Spinal cord (tissue), 10 donors: Measurements from ENCODE around the gene SCFD2. TPM values are rescaled to one million over a fixed set of nuclear protein-coding genes. Genes with fewer than 3 reads are reported as not detected.
A peak's percentile ranks its signal among the peaks of the same experiment; 100 is the strongest.

ENCODE experiments used
- DNase-seq, 6 donors: peaks; one replicate each; pipeline versions ENCODE4 v3.0.0 to v3.0.0-alpha.2; 2013 to 2015; ENCODE audit warnings: low spot score in 6 of 6, low read depth in 4 of 6
- H3K27ac ChIP-seq: one replicate; pipeline ENCODE4 v1.5.1; 2013; ENCODE audit warnings: low read depth, low read length, control low read depth
- H3K27me3 ChIP-seq: one replicate; pipeline ENCODE4 v1.6.1; 2013; ENCODE audit warnings: low read length; ENCODE audit not compliant: control insufficient read depth, insufficient read depth
- H3K36me3 ChIP-seq: one replicate; pipeline ENCODE4 v1.6.1; 2013; ENCODE audit warnings: low read length; ENCODE audit not compliant: control insufficient read depth, insufficient read depth
- H3K4me1 ChIP-seq: one replicate; pipeline ENCODE4 v1.6.1; 2013; ENCODE audit warnings: low read length; ENCODE audit not compliant: control insufficient read depth, insufficient read depth
- H3K4me3 ChIP-seq: one replicate; pipeline ENCODE4 v1.5.1; 2013; ENCODE audit warnings: low read depth, low read length, control low read depth
- H3K9me3 ChIP-seq: one replicate; pipeline ENCODE4 v1.6.1; 2013; ENCODE audit warnings: low read length; ENCODE audit not compliant: control insufficient read depth, insufficient read depth
- WGBS: methylation state at CpG from one replicate; pipeline ENCODE4 v1.1.5; 2013; ENCODE audit warnings: missing lambda C conversion rate; ENCODE audit not compliant: insufficient coverage; 5-methylcytosine and 5-hydroxymethylcytosine counted together
- polyA plus RNA-seq, 2 donors: library from polyadenylated mRNA; unstranded; fragments of 120-200 nt; gene quantifications; one replicate each; pipeline ENCODE4 v1.2.1, GENCODE V29; 2013; ENCODE audit not compliant: insufficient read length in 2 of 2
- total RNA-seq, 2 donors: library from RNA; depleted of rRNA in 1 of 2; stranded (reverse); fragments of 120-200 nt in 1 of 2; fragments of >200 nt in 1 of 2; gene quantifications; one replicate each; pipeline versions ENCODE4 v1.2.3 to v1.2.4, GENCODE V29; 2013 to 2014
- donor health status: healthy.

The SCFD2 gene
- total and polyA plus RNA-seq, 4 donors, result 15.6 to 19.5 (median 17.7) TPM

DNA sequence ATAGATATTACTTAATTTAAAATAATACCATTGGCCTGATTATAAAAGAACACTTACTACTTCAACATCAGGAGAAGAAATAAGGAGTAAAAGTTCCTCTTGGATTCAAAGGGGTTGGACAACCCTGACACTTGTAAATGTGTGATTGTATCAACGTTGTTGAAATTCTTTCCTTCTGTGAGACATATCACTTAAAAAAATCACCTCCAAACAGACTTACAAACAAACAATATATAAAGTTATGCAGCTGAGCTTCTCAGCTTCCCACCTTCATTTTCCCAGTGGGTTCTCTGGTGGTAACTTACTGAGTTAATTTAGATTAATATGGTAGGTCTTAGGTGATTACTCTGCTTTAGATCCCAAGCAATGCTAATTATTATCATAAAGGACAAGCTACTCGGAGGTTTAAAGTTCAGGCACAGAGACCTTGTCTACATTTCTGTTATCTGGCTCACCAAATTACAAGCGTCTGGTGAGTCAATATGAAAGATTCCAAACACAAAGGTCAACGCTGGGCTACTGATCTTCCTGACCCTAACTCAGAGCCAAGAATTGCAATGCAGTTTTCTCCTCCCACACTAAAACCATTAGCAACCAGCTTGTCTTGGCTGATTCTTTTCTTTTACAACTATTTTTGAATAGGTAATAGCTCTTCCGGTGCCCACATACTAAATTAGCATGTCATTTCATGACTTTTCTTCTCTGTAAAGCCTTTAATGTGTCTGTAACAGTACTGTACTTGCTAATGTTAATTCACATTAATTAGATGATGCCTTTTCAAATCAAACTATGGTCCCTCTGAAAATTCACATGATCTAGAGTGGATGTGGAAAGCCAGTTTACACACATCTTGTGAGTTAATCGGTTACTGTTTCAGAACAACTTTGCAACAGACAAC, 346.1 kb downstream of the SCFD2 start:
- Histone ChIP-seq H3K36me3 (no peaks in the 10 kb centered on the region), H3K9me3 (no peaks in the 10 kb centered on the region), H3K4me3 (no peak overlapping the region), H3K4me1 (no peaks in the 10 kb centered on the region), H3K27ac (no peak overlapping the region), H3K27me3 (no peaks in the 10 kb centered on the region)
- DNase-seq, result no peak
- WGBS, result 0% methylated on average over 1 of the region's 6 CpGs

DNA sequence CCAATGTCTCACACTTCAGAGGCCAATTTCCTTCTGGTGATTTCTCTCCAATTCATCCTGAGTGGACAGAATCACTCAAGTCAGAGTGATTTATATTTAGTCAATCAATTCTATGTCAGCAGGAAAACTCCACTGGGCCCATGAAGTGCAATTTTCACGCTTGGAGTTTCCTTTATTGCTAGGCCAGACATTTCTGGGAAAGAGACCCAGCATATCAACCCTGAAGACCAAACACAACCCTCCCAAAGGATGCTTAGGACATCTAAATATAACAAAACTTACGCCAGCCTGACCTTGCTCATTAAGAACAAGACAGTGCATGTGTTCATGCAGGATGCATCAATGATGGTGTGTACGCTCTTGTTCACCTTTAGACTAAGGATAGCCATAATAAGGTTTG, 347.4 kb downstream of the SCFD2 start:
- no peak overlapping the region for H3K4me3 ChIP-seq
- no peak for DNase-seq
- no peaks in the 10 kb centered on the region for H3K9me3 ChIP-seq
- 89% methylated on average over 1 of the region's 3 CpGs for WGBS
- no peak overlapping the region for H3K27ac ChIP-seq
- H3K27me3 ChIP-seq, result no peaks in the 10 kb centered on the region
- no peaks in the 10 kb centered on the region for H3K4me1 ChIP-seq
- no peaks in the 10 kb centered on the region for H3K36me3 ChIP-seq

DNA sequence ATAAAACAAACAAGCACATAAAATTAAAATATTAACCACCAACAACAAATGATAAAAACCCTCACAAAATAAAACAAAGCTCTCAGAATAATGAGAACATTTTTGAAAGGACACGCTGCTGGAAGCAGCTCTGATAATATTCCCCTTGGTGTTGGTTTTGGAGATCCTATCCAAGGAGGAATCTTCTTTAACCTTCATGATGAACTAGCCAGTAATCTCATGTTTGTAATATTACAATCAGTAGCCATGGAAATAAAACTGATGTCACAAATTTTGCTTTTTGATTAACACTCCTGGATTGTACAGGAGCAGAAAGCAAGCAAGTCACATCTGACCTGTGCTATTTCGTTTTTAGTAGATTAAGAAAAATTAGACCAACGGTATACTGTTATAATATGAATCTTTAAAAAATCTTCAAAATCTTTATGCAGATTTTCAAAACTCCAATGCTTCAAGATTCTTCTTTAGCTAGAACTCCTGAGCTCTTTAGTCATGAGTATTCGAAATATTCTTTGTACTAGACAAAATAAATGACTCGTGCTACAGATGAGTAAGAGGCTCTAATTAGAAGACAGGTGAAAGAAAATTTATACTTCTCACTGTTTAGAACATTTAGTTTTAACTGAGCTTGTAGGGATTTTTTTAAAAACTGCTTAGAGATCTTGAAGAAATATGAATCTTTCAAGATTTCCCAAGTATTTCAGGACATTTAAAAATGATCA, 349.6 kb downstream of the SCFD2 start:
- no CpG with 5 or more reads among the region's 5 CpGs for WGBS
- H3K9me3 ChIP-seq, result no peaks in the 10 kb centered on the region
- no peaks in the 10 kb centered on the region for H3K36me3 ChIP-seq
- H3K27ac ChIP-seq, result no peak overlapping the region
- DNase-seq, result no peak
- H3K4me3 ChIP-seq, result no peak overlapping the region
- no peaks in the 10 kb centered on the region for H3K27me3 ChIP-seq
- H3K4me1 ChIP-seq, result no peaks in the 10 kb centered on the region

DNA sequence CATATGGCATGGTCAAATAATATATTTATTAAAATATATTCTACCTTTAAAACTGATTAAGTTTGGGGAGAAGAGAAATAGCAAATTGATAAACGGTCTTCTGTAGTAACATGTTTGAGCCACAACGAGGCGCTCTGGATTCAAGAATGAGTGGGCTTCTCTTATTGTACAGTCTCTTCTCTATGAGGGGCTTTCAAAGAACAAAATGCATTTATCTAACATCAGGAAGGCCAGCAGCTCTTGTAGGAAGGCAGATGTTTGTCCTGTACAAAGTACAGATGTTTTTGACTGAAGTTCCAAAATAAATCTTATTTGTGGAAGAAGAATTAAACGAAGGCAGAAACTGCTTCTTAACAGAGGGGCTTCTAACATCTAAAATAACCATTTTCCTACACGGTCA, 350.2 kb downstream of the SCFD2 start:
- DNase-seq, result peak in 5 of 6 donors; percentile 47 to 90 (median 65)
- H3K27ac ChIP-seq, result no peak overlapping the region
- H3K4me3 ChIP-seq, result no peak overlapping the region
- H3K27me3 ChIP-seq, result no peaks in the 10 kb centered on the region
- no CpG with 5 or more reads among the region's 5 CpGs for WGBS
- H3K9me3 ChIP-seq, result no peaks in the 10 kb centered on the region
- H3K4me1 ChIP-seq, result no peaks in the 10 kb centered on the region
- no peaks in the 10 kb centered on the region for H3K36me3 ChIP-seq

DNA sequence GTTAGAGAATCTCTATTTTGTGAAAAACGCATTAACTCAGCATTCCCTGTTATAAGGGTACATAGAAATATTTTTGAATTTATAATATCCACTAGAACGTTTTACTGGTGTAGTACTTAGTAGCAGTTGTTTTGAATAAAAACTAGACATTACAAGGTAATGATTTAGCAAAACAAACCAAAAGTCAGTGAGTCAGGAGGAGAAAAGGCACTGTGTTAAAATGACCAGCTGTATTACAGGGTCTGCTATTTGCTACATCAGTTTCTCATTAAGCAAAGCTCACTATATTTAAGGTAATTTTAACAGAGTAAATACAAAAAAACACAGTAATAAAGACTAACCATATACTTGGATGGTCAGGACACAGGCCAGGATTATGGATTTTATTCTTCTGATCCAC, 351.0 kb downstream of the SCFD2 start:
- H3K4me1 ChIP-seq, result no peaks in the 10 kb centered on the region
- WGBS, result no CpG with 5 or more reads among the region's 2 CpGs
- H3K4me3 ChIP-seq, result no peak overlapping the region
- no peak overlapping the region for H3K27ac ChIP-seq
- H3K9me3 ChIP-seq, result no peaks in the 10 kb centered on the region
- H3K27me3 ChIP-seq, result no peaks in the 10 kb centered on the region
- DNase-seq, result no peak
- H3K36me3 ChIP-seq, result no peaks in the 10 kb centered on the region

DNA sequence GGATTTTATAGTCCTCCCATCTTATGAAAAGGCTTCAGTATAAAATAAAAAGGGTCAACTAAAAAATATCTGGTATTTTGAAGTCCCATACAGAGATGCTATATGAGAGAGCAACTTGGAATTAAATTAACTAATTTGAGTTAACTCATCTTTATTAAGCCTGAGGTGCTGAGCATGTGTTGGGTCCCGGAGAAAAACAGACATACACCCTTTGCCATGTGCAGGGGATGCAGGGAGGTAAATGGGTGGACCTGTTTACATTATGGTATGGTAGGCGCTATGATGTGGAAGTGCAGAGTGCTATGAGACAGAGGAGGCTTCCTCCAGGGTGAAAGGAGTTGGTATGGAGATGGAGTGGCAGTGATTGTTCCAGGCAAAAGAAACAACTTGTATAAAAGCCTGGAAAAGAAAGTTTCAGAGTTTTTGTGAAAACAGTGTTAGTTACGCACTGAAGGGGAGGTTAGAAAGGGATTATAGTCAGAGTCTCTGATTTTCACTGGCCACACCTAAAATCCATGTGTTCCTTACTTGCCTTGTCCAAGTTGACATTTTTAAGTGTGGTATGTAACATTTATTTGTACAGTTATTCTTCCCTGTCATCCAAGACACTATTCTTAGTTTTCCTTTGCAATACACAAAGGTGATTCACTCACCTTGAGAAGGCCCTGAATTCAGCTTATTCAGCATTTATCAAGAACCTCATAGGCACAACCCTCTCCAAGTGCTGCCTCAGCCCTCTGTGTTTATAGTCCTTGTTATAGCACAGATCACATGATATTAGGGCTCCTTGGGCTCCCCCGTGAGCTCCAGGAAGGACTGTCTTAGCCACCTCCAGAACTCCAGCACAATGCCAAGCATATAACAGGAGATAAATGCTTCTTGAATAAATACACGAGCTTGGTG, 351.7 kb downstream of the SCFD2 start:
- 89% methylated on average over 2 of the region's 5 CpGs for WGBS
- no peak overlapping the region for H3K27ac ChIP-seq

DNA sequence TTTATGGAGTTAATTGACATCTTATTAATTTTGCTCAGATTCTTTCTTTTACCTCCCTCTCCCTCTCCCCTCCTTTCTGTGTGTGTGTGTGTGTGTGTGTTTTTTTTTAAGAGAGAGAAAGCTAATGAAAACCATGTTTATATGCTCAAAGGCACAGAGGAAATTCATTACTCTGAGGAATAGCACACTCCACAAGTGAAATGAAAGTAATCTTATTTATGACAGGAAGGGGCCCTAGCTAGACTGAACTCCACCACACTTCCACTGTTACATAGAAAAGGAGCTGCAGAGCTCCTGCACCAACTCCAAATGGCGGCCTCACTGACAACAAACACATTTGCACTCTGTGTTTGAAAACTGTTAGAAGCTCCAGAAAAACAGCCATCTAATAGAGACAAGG, 353.1 kb downstream of the SCFD2 start:
- Histone ChIP-seq H3K4me3 (no peak overlapping the region), H3K27ac (peak overlapping the region; percentile 22), H3K9me3 (no peaks in the 10 kb centered on the region), H3K4me1 (no peaks in the 10 kb centered on the region), H3K27me3 (no peaks in the 10 kb centered on the region), H3K36me3 (no peaks in the 10 kb centered on the region)
- DNase-seq, result peak in 1 of 6 donors; percentile 29
- 57% methylated on average over 1 of the region's 1 CpG for WGBS

More for the DNA sequence above, 351.7 kb downstream of the SCFD2 start:
- H3K36me3 ChIP-seq, result no peaks in the 10 kb centered on the region
- H3K4me3 ChIP-seq, result no peak overlapping the region
- no peaks in the 10 kb centered on the region for H3K27me3 ChIP-seq
- DNase-seq, result no peak
- H3K4me1 ChIP-seq, result no peaks in the 10 kb centered on the region
- H3K9me3 ChIP-seq, result no peaks in the 10 kb centered on the region

DNA sequence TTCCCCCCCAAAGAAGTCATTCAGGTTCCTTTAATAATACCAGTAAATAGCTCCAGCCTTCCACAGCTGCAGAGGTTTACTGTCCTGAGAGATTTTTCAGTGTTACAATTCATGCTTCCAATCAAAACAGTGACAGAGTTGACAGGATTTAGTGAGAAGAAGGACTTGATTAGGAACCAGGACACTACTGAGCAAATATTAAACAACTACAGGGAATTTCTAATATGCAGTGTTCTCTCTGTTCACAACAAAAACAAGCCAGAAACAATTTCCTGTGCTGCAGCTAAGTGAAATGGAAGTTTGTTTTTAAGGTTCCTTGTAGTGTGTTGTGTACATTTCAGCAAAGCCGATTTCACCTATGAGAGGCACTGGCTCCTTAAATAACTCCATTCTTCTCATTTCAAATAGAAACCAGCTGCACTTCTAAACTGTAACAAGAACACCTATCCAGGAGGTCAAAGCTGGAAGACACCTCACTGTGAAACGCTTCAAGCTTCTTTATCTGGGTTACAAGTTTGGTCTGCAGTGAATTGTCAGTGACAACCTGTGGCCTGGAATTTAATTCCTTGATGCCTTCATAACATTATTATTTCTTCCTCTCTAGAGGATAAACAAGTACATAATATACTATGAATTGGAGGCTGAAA, 354.5 kb downstream of the SCFD2 start:
- Histone ChIP-seq H3K4me3 (no peak overlapping the region), H3K4me1 (no peaks in the 10 kb centered on the region), H3K36me3 (no peaks in the 10 kb centered on the region), H3K27me3 (no peaks in the 10 kb centered on the region), H3K27ac (peak overlapping the region; percentile 33), H3K9me3 (no peaks in the 10 kb centered on the region)
- no CpG with 5 or more reads among the region's 2 CpGs for whole genome bisulfite sequencing
- no peak for DNase-seq

DNA sequence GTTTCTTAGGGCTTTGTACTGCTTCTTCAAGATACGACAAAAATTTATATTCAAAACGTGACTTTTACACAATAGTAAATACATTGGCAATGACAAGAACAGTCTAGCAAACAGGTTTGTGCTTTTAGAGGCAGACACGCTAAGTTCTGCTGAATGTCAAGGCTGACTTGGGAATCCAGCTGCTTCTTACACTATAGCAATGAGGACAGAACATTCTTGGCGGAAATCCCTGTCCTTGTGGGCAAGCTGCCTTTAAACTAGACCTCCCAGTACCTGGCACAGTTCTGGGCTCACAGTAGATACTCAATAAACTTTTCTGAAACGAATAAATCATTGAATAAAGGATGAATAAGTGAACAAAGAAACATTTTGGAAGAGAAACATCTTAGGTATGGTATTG, 355.5 kb downstream of the SCFD2 start:
- no peaks in the 10 kb centered on the region for H3K36me3 ChIP-seq
- H3K9me3 ChIP-seq, result no peaks in the 10 kb centered on the region
- no peaks in the 10 kb centered on the region for H3K27me3 ChIP-seq
- peak in 2 of 6 donors; percentile 26 to 53 for DNase-seq
- WGBS, result 52% methylated on average over 2 of the region's 5 CpGs
- no peak overlapping the region for H3K4me3 ChIP-seq
- no peak overlapping the region for H3K27ac ChIP-seq
- no peaks in the 10 kb centered on the region for H3K4me1 ChIP-seq
